HG02759 (cell line): ENCODE results near the gene ANOS1.
A peak's percentile ranks its signal among the peaks of the same experiment; 100 is the strongest.
"Not testable (repeated sequence)": the region's sequence is repeated elsewhere in the genome, so short reads cannot be mapped to it uniquely, and the experiment has no call there.

Experiments used
- ATAC-seq: cut with Tn5 transposase; IDR thresholded peaks from one replicate; pipeline ENCODE4 v1.9.1; 2021; ENCODE audit warnings: mild to moderate bottlenecking, moderate library complexity; ENCODE audit not compliant: unreplicated experiment

ANOS1 gene, protein sequence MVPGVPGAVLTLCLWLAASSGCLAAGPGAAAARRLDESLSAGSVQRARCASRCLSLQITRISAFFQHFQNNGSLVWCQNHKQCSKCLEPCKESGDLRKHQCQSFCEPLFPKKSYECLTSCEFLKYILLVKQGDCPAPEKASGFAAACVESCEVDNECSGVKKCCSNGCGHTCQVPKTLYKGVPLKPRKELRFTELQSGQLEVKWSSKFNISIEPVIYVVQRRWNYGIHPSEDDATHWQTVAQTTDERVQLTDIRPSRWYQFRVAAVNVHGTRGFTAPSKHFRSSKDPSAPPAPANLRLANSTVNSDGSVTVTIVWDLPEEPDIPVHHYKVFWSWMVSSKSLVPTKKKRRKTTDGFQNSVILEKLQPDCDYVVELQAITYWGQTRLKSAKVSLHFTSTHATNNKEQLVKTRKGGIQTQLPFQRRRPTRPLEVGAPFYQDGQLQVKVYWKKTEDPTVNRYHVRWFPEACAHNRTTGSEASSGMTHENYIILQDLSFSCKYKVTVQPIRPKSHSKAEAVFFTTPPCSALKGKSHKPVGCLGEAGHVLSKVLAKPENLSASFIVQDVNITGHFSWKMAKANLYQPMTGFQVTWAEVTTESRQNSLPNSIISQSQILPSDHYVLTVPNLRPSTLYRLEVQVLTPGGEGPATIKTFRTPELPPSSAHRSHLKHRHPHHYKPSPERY

DNA sequence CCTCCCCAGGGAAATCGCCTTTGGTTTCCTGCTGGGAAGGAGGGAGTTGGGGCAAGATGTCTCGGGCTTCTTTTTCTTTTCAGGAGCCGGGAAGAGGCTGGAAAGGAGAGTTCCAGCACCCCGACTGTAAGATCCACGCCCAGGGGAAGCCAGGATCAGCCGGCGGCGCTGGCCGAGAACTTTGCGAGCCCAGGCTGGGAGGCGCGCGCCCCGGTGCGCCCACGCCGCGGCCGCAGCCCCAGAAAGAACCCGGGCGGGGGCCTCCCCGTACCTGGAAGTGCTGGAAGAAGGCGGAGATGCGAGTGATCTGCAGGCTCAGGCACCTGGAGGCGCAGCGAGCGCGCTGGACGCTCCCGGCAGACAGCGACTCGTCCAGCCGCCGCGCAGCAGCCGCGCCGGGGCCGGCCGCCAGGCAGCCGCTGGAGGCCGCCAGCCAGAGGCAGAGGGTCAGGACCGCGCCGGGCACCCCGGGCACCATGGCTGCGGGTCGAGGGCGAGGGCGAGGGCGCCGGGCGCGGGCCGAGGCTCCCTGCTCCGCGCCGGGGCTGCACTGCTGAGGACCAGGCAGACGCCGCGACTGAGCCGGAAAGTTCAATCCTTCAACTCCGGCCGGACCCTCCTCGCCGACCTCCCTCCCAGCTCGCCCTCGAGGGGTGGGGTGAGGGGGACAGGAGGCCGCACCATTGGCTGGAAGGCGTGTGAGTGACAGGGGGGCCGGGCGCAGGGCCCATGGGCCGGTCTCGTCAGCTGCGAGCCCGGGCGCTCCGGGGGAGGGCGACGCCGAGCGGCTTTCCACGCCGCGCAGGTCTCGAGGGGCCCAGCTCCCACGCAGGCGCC, at the start of gene ANOS1:
TSS of gene ANOS1 (minus strand) at position 579 of the 837 bp plus-strand sequence. CDS start at position 478, 101 bp downstream.
- no peak for ATAC-seq

DNA sequence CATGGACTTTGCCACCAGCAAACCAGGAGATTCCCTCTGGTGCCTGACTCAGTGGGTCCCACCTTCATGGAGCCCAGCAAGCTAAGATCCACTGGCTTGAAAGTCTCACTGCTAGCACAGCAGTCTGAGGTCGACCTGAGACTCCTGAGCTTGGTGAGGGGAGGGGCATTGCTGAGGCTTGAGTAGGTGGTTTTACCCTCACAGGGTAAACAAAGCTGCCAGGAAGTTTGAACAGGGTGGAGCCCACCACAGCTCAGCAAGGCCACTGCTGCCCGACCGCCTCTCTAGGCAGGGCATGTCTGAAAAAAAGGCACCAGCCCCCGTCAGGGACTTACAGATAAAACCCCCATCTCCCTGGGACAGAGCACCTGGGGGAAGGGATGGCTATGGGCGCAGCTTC, 41.2 kb upstream of the ANOS1 start:
- ATAC-seq: no peak

DNA sequence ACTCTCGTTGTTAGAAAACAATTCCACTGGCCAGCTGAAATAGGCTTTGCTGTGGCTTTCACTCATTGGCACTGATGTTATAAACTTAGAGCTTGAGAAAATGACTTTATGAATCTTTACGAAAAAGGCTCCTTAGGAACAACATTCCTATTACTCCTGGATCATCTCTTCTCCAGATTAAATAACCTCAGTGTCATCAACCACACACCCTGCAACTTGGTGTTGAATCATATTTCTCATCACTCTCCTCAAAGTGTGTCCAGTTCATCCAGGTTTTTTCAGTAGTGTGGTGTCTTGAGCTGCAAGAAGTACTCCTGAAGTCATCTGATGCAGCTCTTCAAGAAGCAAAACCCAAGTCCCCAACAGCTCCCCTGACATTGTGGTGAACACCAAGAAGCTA, 28.1 kb upstream of the ANOS1 start:
- no peak for ATAC-seq

DNA sequence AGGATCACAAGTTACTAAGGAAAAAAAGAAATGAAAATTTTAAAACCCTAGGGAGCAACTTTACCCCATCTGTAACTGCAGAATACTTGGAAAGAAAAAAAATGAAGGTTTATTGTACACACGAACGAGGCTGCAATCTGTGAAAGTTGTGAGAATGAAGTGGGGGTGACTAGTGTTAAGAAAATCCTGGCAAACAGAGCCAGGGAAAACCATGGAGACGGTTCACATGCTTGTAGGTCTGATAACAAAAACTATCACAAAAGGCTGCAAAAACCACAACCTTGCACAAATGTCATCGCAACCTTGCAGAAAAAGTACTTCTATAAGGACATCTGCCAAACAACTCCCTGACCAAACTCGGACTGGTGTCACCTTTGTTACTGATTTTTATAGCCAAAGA, 26.8 kb upstream of the ANOS1 start:
- ATAC-seq: not testable (repeated sequence)

DNA sequence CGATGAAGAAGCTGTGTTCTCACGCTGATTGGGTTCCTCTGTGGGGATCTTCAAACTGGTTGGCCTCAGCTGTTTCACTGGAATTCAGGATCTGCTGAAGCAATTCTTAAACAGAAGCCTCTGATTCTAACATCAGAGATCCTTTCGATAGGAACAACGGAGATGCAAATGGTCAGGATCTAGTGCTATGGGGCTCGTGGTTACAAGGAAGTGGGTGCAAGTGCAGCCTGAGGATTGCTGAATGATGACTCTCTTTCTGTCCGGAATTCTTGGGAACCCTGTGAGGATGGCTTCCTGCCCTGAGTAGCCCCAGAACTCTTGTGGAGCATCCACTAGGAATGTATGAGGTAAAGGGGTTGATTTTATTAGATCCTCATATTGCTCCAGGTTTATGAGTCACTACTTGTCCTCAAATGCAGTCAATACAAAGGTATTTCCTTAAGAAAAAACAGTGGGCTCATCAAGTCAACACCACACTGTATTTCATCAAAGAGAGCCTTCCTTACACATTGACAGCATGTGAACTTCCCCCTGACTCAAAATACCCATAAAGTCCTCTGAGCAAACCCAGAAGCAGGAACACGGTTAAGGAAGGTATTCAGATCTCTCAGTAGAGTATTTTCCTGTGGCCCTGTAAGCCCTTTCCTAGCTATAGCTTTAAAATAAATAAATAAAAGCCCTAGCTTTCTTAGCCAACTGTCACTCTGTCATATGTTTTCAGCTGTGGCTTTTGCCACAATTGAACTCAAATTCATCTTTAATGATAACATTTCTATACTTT, 25.9 kb upstream of the ANOS1 start:
- ATAC-seq: not testable (repeated sequence)

DNA sequence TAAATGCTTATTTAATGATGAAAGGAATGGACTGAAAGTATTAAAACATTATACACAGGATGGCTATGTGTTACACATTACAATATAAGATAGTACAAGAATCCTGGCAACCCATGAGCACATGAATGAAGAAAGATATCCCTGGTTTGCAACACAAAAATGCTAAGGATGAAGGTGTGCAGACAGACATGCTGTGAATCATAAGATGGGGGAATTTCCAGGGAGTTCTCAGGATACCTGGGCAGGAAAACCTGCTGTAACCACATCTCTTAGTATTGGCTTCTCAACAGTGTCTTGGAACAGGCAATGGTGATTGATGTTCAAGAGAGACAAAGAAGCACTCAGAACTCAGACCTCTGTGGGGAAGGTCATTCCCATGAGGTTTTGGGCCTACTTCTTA, 23.9 kb upstream of the ANOS1 start:
- no peak for ATAC-seq

DNA sequence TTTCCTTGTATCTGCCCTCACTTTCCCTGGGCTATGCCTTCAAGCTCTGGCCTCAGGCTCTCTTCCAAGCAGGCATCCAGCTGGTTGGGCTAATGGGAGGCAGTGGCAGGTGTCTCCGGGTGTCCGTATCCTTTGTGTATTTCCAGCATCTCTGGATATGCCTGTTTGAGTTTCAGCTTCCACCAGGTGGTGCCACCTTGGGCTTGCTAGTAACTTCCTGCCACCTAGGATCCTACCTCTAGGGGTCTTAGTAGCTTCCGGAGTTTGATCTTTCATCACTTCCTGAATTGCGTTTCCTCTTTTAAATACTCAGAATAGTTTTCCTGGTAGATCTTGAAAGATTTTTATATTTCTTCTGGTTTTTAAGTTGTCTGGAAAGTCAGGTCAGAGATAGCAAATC, 23.2 kb upstream of the ANOS1 start:
- no peak for ATAC-seq

DNA sequence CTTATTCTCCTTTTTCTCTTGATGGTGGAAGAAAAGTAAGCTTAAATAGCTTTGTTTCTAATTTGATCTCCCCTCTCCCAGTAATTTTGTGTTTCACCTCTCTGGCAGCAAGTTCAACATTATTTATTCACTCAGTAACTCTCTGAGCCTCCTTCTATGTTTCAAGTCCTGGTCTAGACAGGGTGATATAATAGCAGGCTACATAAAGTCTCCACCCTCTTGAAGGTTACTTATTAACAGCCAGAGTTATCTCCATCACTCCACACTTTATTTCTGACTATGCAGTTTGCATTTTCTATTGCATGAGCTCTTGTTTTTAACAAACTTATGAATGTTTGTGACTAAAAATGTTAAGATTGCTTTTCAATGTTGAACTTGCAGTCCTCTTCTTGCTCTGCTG, 17.8 kb upstream of the ANOS1 start:
- no peak for ATAC-seq

DNA sequence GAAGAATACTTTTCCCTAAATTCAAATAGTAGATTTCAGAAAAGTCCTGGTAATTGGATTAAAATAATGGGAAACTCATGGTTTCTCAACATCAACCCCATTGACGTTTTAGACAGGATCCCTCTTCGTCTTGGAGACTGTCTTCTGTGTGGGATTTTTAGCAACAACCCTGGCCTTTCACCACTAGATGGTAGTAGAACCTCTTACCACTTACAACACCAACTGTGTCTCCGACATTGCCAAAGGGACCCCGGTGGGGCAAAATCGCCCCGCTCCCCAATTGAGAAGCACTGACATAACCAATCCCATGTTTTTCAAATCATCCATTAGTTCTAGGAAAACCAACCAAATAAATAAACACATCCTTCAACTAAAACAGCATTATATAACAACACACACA, 16.9 kb upstream of the ANOS1 start:
- no peak for ATAC-seq

DNA sequence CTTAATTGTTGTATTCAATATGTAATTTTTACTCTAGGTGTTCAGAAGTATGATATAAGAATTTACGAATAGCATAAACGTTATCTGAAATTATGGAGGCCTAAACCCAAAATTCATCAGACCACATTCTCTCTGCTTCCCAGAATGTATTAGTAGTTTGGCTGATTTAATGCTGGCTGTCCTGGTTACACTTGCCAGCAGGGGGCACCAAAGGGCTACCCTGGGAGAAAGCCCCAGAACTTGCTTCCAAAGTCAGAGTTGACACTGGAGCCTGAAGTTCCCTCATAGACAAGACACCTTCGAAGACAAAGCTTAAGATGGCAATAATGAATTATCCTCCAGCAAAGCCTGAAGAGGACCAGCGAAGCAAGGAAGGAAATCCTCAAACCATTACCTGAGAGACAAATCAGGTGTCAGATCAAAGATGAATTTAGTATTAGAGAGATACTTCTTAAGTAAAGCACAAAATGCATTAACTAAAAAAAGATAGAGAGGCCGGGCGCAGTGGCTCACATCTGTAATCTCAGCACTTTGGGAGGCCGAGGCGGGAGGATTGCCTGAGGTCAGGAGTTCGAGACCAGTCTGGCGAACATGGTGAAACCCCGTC, 11.3 kb upstream of the ANOS1 start:
- no peak for ATAC-seq

DNA sequence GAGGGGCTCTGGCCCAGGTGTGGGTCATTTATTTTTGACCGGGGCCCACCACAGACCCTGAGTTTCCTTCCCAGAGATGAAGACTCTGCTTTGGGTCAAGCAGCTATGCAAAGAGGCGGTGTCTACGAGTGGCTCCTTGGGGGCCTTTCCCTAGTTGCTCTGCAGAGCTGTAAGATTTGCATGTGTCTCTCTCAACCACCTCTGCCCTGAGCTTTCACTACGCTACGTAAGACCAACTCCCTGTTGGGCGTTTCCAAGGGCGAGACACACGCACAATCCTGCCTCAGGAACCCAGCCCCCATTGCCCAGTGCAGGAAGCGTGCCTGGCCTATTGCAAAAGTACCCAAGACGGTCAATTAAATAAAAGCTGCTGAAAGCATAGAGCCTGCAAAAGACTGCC, 10.0 kb upstream of the ANOS1 start:
- no peak for ATAC-seq

DNA sequence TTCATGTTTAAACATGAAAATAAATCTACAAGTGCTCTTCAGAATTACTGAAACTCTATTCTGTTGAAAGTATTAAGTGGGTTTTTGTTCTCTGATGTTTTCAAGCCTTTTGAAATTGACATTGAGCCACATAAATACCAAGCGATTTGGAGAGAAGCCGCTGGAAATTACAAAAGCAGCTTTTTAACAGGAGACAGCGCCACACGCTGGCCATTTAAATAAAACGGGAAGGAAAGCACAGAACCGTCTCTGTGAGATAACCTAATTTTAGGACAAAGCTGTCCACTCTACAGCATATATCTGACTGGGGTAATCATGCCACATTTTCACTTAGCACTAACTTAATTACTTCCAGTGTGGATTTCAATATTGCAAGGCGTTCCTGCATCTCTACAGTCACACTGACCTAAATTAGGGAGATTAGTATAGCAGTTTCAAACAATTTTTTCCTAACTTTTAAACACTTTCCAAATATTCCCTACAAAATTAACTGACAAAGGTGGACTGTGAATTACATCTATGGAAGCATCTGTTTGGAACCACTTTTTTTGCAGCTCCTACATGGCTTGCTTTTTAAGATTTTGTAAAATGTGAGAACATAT, 6.8 kb upstream of the ANOS1 start:
- no peak for ATAC-seq

DNA sequence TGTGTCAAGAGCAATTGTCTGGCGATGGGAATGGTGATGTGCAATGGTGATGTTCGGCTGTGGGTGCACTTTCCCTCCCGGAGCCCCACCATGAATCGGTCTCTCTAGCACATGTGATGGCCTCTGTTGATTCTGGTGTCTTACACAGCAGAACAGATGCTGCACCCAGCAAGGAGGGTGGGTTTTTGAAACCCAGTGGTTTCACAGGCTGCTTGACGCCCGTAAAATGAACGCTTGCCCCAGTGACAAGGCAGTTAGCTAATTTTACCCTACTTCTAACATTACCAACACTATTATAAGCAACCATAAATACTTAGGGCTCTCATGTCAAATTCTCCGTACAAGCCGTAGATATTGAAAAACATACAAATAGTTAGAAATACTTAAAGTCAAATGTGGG, 5.9 kb upstream of the ANOS1 start:
- no peak for ATAC-seq

DNA sequence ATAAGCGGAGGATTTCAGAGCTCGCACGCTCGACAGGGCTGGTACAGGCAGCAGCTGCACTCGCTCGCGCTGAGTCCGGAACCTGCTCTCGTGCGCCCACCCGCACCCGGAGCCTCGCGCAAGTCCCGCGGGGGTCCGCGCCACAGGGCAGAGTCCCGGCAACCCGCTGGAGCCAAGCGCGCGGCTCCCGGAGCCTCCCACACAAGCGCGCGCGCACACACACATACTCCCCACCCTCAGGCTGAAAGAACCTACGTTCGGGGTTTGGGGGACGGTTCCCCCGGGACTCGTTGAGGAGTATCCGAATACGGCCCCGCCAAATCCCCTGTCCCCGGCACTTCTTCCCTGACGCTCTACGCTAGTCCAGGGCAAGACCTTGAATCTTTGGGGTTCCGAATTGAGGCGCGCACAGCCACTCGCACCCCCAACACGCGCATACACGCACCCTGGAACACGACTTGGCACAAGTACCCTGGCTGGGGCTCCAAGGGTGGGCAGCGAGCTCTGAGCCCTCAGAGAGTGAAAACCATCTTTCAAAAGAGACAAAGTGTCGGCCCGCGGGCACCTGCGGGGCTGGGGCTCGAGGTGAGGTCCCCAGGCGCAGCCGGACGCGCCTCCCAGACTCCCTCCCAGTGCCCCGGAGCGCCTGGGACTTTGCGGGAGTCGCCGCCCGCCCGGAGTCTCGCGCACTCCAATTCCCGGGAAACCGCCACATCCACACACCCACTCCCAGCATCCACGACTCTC, 952 bp downstream of the ANOS1 start:
- ATAC-seq: no peak

DNA sequence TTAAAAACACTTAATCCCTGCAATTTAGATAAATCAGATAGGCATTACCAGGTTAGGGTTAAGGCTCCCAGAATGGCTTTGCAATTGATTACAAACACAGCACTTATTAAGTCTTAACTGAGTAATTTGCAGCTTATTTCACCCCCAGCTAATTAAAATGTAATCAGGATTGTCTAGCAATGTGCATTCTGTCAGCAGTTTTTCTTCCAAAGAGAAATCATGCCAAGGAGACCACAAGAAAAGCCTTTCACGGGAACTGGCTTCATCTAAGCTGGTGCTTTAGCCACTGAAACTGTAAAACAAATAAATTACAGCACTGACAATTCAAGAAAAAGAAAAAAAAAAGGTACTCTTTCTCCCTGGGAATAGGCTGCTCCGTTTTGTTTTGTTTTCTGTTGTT, 2.1 kb downstream of the ANOS1 start:
- ATAC-seq: no peak

DNA sequence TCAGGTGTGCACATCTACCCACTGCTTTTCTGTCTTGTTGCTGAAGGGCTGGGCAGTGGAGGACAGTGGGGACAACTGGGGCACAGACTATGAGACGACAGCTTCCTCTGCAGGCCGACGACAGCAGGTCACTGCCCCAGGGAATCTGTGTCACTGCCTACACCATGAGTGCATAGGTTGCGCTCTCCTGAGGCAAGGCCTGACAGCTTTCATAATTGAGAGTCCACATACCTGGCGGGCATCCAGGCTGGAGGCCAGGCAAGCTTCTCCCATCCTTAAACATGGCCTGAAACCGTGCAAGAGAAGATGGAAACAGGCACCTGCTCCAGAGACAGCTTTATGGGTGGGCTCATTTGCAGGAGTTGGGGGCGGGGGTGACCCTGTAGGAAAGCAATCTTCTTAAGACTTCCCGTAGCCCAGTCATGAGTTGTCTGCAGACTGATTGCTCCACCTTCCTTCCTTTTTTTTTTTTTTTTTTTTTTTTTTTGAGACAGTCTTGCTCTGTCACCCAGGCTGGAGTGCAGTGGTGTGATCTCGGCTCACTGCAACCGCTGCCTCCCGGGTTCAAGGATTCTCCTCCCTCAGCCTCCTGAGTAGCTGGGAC, 2.9 kb downstream of the ANOS1 start:
- ATAC-seq: no peak

DNA sequence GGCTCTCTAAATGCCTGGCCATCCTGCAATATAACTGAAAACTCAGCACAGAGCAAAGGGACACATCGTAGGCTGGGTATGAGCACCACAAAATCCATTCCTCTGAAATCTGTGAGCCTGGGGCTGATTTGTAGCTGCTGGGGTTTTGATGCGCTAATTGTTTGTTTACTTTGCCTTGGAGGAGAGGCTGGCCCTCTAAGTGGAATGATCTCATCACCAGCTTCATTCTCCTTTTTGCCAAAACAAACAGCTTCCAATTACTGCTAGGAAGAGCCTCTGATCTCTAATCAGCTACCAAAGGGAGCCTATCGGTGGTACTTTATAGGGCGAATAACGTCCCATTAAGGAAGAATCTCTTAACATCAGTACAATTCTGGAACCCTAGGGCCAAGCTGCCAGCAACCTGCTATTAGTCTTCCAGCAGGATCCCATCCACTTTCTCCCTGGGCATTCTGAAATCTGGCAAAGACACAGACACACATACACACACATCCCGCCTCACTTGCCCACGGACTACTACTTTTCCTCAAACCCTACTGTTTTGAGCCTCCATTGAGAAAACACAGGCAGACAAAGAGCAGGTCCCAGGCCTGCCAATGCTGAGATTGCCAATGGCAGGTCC, 5.8 kb downstream of the ANOS1 start:
- no peak for ATAC-seq

DNA sequence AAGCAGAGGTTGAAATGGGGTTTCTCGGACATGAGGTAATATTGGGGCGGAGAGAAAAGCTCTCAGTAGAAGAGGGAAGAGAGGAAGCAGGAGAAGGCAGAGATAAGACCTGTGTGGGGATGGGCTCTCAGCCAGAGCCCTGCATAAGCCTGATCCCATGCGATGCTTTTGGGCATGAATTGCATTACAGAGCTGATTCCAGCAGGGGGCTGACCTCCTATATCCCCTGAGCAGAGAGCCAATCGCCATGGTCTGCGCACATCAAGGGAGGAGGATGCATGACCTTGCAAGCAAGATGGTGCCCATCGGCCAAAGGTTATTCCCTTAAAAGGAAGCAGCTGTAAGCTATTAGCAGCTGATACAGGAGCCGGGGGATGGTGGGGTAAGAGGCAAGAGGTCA, 7.6 kb downstream of the ANOS1 start:
- ATAC-seq: peak; percentile 52
